ENCODE results near the gene ENO2. TPM values are rescaled to one million over a fixed set of nuclear protein-coding genes. Genes with fewer than 3 reads are reported as not detected.
A peak's percentile ranks its signal among the peaks of the same experiment; 100 is the strongest.

Gene ENO2
- total and polyA plus RNA-seq, 2 donors from 2014 or later, result 10.3 to 35.7 TPM

DNA sequence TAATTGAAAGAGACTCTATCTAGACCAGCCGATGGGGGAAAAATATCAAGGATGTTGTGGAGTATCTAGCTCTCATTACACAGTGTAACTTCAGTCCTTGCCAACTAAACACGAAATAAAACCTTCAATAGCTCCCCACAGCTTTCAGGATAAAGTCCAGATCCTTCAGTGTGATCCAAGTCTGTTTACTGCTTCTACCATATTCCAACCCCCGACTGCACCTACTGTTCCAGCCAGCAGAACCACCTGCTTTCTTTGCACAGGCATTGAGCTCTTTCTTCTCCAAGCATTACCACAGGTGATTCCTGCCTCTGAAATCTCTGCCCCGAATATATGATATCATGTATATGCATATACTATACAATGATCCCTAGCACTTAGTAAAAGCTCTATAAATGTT is 11.9 kb upstream of the ENO2 start:
- no peak for DNase-seq
- no peaks in the 10 kb centered on the region for H3K27me3 ChIP-seq (ENCODE audit: control insufficient read depth, insufficient read depth, low read length)
- H3K27ac ChIP-seq (ENCODE audit: low read depth in 2 of 2, low read length in 2 of 2), result no peak overlapping the region
- H3K9me3 ChIP-seq (ENCODE audit: control insufficient read depth in 2 of 3, insufficient read depth in 1 of 3, low read length in 3 of 3), result no peaks in the 10 kb centered on the region
- intact Hi-C loops (cut with DNase I), result no loop called here
- H3K4me3 ChIP-seq (ENCODE audit: low read length in 3 of 3), result no peak overlapping the region
- H3K4me1 ChIP-seq (ENCODE audit: control insufficient read depth in 2 of 3, insufficient read depth in 2 of 3, low read depth in 1 of 3, low read length in 3 of 3), result peaks cover 0 to 11% (median 3%) of the 10 kb centered on the region in 3 donors
- no peak for FAIRE-seq
- H3K9ac ChIP-seq (ENCODE audit: low read length in 3 of 3), result no peak overlapping the region
- peaks cover 0 to 4% (median 0%) of the 10 kb centered on the region in 3 donors for H3K36me3 ChIP-seq (ENCODE audit: control insufficient read depth in 2 of 3, insufficient read depth in 3 of 3, low read length in 3 of 3)
- TF ChIP-seq, protein P1, sequence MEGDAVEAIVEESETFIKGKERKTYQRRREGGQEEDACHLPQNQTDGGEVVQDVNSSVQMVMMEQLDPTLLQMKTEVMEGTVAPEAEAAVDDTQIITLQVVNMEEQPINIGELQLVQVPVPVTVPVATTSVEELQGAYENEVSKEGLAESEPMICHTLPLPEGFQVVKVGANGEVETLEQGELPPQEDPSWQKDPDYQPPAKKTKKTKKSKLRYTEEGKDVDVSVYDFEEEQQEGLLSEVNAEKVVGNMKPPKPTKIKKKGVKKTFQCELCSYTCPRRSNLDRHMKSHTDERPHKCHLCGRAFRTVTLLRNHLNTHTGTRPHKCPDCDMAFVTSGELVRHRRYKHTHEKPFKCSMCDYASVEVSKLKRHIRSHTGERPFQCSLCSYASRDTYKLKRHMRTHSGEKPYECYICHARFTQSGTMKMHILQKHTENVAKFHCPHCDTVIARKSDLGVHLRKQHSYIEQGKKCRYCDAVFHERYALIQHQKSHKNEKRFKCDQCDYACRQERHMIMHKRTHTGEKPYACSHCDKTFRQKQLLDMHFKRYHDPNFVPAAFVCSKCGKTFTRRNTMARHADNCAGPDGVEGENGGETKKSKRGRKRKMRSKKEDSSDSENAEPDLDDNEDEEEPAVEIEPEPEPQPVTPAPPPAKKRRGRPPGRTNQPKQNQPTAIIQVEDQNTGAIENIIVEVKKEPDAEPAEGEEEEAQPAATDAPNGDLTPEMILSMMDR (IDR thresholded peaks at IDR 0.05; ENCODE audit: borderline replicate concordance, extremely low read depth, insufficient read depth), result no peak

DNA sequence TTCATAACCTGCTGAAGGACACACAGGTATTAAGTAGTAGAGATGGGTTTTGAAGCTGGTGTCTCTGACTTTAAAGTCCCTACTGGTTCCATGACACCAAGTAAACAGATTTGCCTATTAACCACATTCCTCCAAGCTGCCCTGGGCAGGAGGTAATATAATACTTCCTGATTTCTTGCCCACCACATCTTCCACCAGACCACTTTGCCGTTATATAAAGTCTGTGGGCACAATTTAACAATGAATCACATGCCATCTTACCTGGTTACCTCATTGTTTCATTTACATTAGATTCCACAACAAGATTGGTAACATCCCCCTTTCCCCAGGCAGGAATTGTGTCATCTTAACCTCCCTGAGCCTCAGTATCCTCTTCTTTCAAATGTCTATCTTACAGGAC is 10.7 kb upstream of the ENO2 start:
- Histone ChIP-seq H3K27ac (ENCODE audit: low read depth in 2 of 2, low read length in 2 of 2) (no peak overlapping the region), H3K9ac (ENCODE audit: low read length in 3 of 3) (no peak overlapping the region), H3K4me1 (ENCODE audit: control insufficient read depth in 2 of 3, insufficient read depth in 2 of 3, low read depth in 1 of 3, low read length in 3 of 3) (peaks cover 0 to 11% (median 3%) of the 10 kb centered on the region in 3 donors), H3K4me3 (ENCODE audit: low read length in 3 of 3) (peak overlapping the region in 1 of 3 donors; percentile 89), H3K9me3 (ENCODE audit: control insufficient read depth in 2 of 3, insufficient read depth in 1 of 3, low read length in 3 of 3) (no peaks in the 10 kb centered on the region), H3K36me3 (ENCODE audit: control insufficient read depth in 2 of 3, insufficient read depth in 3 of 3, low read length in 3 of 3) (peaks cover 0 to 4% (median 0%) of the 10 kb centered on the region in 3 donors), H3K27me3 (ENCODE audit: control insufficient read depth, insufficient read depth, low read length) (no peaks in the 10 kb centered on the region)
- TF ChIP-seq, protein P1 (IDR thresholded peaks at IDR 0.05; ENCODE audit: borderline replicate concordance, extremely low read depth, insufficient read depth), result no peak
- FAIRE-seq (no peak), DNase-seq (peak in 2 of 5 donors; percentile 57 to 58)
- intact Hi-C loops (cut with DNase I), result no loop called here

DNA sequence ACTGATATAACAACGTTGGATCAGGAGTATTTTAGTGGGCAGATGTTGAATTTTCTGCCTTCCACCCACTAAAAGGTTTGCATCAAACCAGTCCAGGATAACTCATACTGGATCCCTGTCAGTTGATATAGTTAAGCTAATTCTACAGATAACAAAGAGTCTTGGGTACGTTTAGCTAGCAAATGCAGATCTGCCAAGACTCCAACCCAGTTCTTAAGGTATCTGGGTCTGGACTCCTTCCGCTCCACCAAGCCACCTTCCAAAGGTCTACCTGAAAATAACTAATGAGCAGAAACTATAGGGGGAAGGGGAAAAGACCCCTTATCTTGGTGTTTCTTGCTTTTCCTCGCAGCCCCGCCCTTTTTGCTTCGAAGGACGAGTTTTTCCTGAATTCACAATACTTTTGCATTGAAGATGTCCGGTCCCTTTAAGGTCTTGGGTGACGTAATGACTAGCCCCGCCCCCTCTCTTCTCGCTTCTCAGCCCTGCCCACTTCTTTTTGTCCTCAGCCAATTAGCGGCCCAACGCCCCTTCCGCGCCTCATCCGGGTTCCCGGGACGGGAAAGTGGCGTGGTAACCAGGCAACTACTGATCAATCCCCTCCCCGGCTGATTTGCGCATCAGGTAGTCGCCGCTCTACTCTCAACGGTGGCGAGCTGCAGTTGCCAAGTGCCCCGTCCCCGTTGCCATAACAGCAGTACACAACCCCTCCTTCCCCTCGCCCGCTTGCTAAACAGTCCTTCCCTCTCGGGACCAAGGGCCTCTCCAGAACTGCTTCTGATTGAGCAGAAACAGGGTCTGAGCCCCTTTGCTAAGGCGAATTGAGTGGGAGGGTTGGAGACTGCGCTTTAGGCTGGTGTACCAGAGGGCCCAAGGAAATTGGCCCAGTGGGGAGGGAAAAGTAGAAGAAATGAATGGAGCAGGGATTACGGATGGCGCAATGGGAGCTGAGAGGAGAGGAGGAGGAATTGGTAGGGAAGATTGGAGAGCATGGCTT is 9.8 kb upstream of the ENO2 start, which contains the start of gene LRRC23:
LRRC23 (plus strand) TSS at position 543 of the 997 bp plus-strand sequence. CDS start 812 bp downstream, outside the sequence.
- TF ChIP-seq, protein P1 (IDR thresholded peaks at IDR 0.05; ENCODE audit: borderline replicate concordance, extremely low read depth, insufficient read depth), result peak; percentile 6
- peak; percentile 81 for FAIRE-seq
- DNase-seq, result peak; percentile 97 to 99 (median 98)
- H3K9me3 ChIP-seq (ENCODE audit: control insufficient read depth in 2 of 3, insufficient read depth in 1 of 3, low read length in 3 of 3), result no peaks in the 10 kb centered on the region
- H3K27ac ChIP-seq (ENCODE audit: low read depth in 2 of 2, low read length in 2 of 2), result peak within 1 kb of the TSS; percentile 66 to 77
- H3K4me1 ChIP-seq (ENCODE audit: control insufficient read depth in 2 of 3, insufficient read depth in 2 of 3, low read depth in 1 of 3, low read length in 3 of 3), result peaks cover 0 to 11% (median 3%) of the 10 kb centered on the region in 3 donors
- H3K4me3 ChIP-seq (ENCODE audit: low read length in 3 of 3), result peak within 1 kb of the TSS; percentile 89 to 96 (median 92)
- intact Hi-C loops (cut with DNase I), result no loop called here
- H3K36me3 ChIP-seq (ENCODE audit: control insufficient read depth in 2 of 3, insufficient read depth in 3 of 3, low read length in 3 of 3), result peaks cover 0 to 4% (median 0%) of the 10 kb centered on the region in 3 donors
- no peaks in the 10 kb centered on the region for H3K27me3 ChIP-seq (ENCODE audit: control insufficient read depth, insufficient read depth, low read length)
- H3K9ac ChIP-seq (ENCODE audit: low read length in 3 of 3), result peak within 1 kb of the TSS; percentile 88 to 94 (median 92)
